GM12878 (cell line): Measurements from ENCODE around the gene DRD2.

Experiments
- CEBPB ChIP-seq, 2 experiments: fragments of 150-350 bp in 1 of 2; IDR thresholded peaks; 2 replicates each; pipeline ENCODE4 v1.6.1; 2012 to 2014; ENCODE audit warnings: low read depth in 2 of 2, low read length in 2 of 2, borderline replicate concordance in 1 of 2, inconsistent platforms in 1 of 2
- CHD2 ChIP-seq: IDR thresholded peaks from 2 replicates; pipeline ENCODE4 v1.6.1; 2011; ENCODE audit warnings: low read depth, low read length, improper control_type of control experiment, borderline replicate concordance
- CTCF ChIP-seq, 3 experiments: IDR thresholded peaks in 2 of 3; conservative IDR thresholded peaks in 1 of 3; 2 replicates each; pipeline ENCODE4 v1.5.1; 2011; ENCODE audit warnings: low read depth in 3 of 3, low read length in 3 of 3, mild to moderate bottlenecking in 3 of 3, control low read depth in 2 of 3, moderate library complexity in 2 of 3, inconsistent platforms in 1 of 3, mixed read lengths in 1 of 3; ENCODE audit not compliant: control insufficient read depth in 2 of 3, insufficient read depth in 1 of 3; ENCODE audit errors: extremely low read depth in 1 of 3
- IKZF2 ChIP-seq, 2 experiments: fragments of 450-650 bp; IDR thresholded peaks; 2 replicates each; pipeline ENCODE4 v1.6.1; 2017; ENCODE audit warnings: mild to moderate bottlenecking in 2 of 2, moderate library complexity in 2 of 2
- TAF1 ChIP-seq: IDR thresholded peaks from 2 replicates; pipeline ENCODE4 v1.6.1; 2011; ENCODE audit warnings: mild to moderate bottlenecking, low read depth, low read length, borderline replicate concordance

- TF ChIP-seq CEBPB (IDR thresholded peaks at IDR 0.05; ENCODE audit: borderline replicate concordance in 1 of 2, low read depth in 2 of 2, low read length in 2 of 2) (no peak), TAF1 (no peak), CHD2 (no peak), IKZF2 (IDR thresholded peaks at IDR 0.05) (no peak), CTCF (IDR thresholded peaks at IDR 0.05 in 2 of 3, conservative IDR thresholded peaks at IDR 0.05 in 1 of 3; ENCODE audit: control insufficient read depth in 2 of 3, extremely low read depth in 1 of 3, insufficient read depth in 1 of 3, low read depth in 3 of 3, low read length in 3 of 3) (no peak)
Measured at GRCh38 chr11:113474362-113475159, 637 bp downstream of the DRD2 start.
